Erythroblast (primary cell): Measurements from ENCODE around the gene GTPBP10.

Source experiments
- DNase-seq, 2 experiments: peaks; one replicate each; lab custom pipeline; 2025; lab: John Stamatoyannopoulos, UW
- GATA1 ChIP-seq: IDR thresholded peaks from 2 replicates; pipeline ENCODE4 v1.6.1; 2011; ENCODE audit warnings: low read depth, mild to moderate bottlenecking, control low read depth, low read length, moderate library complexity
- POLR2A ChIP-seq: IDR thresholded peaks from 2 replicates; pipeline ENCODE4 v1.6.1; 2011; ENCODE audit warnings: mild to moderate bottlenecking, low read length

GTPBP10 gene

DNA sequence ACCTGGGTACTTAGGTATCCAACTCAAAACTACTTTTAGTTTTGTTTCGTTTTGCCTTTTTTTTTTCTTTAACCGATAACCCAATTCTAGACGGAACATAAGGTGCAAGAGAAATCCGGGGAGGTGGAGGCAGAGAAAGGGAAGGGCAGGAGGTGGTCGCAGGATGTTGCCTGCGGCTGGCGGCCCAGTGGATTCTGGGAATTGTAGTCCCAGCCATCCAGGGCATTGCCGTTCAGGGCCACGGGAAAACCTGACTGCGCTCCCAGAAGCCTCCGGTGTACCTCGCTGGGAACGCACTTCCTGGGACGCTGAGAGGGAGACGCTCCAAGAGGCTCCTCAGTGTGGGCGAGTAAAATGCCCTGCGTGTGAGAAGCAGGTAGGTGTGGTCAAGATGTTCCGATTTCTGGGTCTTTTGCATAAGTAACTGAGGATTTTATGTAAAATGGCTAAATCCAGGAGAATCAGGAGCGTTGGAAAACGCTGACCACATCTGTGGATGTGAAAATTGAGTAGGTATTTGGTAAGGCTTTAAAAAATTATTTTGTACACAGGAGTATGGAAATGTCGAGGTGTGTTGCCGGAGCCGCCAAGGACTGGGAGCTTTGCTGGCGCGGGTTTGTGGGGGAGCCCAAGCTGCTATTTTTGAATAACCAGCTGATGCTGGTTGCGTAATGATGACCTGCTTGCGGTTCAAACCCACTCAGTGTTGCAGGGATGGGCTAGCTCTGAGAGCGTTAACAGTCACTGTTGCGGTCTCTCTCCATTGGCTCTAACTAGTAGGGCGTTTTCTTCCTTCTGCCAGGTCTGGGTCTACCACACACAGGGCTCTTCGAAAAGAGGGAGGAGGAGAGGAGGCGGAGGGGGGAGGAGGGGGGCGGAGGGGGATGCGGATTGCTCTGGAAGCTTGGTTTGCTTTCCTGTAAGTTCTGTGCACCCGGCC, 56.9 kb downstream of the GTPBP10 start, which contains the start of gene CLDN12:
Gene CLDN12 (plus strand): TSS at position 288 of the 940 bp plus-strand sequence. CDS start 9,216 bp downstream, outside the sequence.
- peak; percentile 66 to 75 for DNase-seq
- TF ChIP-seq GATA1 (no peak), POLR2A (peak; percentile 59)

DNA sequence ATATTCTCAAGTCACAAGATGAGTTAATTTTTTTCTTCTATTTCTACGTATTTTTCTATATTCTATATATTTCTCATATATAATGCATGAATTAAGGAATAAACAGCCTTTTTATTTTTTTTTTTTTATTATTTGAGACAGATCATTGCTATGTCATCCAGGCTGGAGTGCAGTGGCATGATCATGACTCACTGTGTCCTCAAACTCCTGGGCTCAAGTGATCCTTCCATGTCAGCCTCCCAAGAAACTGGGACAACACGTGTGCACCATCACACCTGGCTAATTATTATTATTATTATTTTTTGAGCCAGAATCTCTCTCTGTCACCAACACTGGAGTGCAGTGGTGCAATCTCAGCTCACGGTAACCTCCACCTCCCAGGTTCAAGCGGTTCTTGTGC, 58.3 kb downstream of the GTPBP10 start:
- DNase-seq, result no peak
- TF ChIP-seq GATA1, result no peak
- TF ChIP-seq POLR2A, result no peak

DNA sequence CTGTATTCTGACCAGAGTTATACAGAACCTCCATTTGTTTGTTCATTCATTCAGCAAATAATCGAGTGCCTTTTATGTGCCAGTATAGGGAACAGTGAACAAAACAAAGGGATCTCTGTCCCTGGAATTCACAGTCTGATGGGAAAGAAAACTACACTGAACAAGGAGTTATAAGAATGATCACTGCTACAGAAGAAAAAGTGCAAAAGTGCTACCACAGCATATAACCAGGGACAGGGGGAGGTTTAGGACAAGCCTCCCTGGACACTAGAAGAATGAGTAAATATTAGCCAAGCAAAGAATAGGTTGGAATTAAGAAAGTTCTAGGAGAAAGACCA, 60.9 kb downstream of the GTPBP10 start:
- DNase-seq, result no peak
- no peak for TF ChIP-seq GATA1
- TF ChIP-seq POLR2A, result no peak

DNA sequence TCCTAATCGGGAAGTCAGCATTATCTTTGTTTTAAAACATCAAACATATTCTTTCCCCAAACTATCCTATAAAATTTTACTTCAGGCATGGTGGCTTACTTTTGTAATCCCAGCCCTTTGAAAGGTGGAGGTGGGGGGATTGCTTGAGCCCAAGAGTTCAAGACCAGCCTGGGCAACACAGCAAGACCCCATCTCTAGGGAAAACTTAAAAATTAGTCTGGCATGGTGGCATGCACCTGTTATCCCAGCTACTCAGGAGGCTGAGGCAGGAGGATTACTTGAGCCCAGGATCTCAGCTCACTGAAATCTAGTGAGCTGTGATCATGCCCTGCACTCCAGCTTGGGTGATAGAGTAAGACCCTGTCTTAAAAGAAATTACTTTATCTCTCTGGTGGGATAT, 61.6 kb downstream of the GTPBP10 start:
- no peak for TF ChIP-seq POLR2A
- TF ChIP-seq GATA1, result no peak
- no peak for DNase-seq

DNA sequence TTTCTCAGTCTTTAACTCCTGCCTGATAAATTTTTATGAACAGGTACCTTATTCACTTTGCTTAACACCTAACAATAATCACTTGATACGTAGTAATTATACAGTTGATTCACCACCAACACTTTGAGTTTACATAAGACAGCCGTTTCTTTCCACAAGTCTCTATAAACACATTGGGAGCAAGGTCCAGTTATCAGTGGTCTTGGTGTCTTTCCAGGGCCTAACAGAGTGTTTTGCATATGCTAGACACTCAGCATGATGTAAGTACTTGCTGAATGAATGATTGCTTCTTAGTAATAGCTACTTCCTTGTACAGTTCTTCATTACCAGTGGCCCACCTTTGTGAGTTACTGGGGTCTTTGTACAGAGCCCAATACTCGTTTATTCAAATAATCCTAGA, 63.2 kb downstream of the GTPBP10 start:
- DNase-seq, result no peak
- TF ChIP-seq GATA1, result no peak
- no peak for TF ChIP-seq POLR2A

DNA sequence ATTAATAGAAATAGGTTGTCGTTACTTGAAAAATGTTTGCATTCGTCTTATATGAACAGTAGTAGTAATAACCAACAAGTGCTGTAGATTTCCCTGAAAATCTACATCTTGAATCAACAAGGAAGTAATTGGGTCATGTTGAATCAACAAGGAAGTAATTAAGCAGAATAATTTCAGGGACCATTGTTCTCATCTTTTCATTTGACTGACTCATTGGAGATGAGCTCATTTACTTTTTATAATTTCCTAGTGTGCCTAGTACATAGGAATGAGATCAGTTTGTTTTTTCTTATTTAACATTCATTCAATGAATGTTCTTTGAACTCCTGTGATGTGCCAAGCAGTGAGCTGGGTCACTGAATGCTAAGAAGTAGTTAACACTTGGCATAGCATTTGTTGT, 65.0 kb downstream of the GTPBP10 start:
- TF ChIP-seq POLR2A (no peak), GATA1 (no peak)
- no peak for DNase-seq

DNA sequence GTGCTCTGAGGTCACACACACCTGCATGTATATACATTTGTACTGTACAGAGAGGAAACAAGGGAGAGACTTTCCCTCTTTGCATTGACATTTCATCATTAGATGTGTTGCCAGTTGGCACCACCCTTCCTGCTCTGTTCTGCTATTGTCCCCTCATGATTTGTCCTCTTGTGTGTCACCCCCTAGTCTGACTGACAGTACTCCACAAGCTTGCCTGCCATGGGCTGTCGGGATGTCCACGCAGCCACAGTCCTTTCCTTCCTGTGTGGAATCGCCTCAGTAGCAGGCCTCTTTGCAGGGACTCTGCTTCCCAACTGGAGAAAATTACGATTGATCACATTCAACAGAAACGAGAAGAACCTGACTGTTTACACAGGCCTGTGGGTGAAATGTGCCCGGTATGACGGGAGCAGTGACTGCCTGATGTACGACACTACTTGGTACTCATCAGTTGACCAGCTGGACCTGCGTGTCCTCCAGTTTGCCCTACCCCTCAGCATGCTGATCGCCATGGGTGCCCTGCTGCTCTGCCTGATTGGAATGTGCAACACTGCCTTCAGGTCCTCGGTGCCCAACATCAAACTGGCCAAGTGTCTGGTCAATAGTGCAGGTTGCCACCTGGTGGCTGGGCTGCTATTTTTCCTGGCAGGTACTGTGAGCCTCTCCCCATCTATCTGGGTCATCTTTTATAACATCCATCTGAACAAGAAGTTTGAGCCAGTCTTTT, 66.1 kb downstream of the GTPBP10 start:
- peak; percentile 28 for DNase-seq
- no peak for TF ChIP-seq POLR2A
- no peak for TF ChIP-seq GATA1

DNA sequence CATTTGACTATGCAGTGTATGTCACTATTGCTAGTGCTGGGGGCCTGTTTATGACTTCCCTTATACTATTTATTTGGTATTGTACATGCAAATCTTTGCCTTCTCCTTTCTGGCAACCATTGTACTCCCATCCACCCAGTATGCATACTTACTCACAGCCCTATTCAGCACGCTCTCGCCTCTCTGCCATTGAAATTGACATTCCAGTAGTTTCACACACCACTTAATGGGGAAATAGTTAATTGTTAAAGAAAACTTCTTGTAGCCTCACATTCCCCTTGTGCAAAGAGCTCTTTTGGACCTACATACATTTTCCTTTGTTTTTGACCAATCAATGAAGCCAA, 66.6 kb downstream of the GTPBP10 start:
- no peak for DNase-seq
- TF ChIP-seq GATA1 (no peak), POLR2A (no peak)

DNA sequence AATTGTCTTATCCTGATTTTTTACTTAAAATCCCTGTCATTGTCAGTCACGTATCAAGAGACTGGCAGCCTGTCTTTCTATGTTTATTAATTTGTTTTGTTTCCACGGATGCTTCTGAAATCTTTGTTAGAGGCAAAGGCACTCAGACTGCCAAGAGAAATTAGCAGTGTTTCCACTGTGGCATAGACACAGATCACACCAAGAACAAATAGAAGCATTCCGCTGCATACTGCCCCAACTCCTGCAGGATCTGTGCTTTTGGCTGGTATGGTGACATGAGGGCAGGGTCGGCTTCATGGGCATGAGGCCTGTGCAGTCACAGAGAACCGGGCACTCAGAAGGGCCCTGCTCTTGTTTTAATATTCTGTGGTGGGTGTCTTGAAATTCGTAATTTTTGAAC, 75.1 kb downstream of the GTPBP10 start:
- TF ChIP-seq GATA1 (no peak), POLR2A (no peak)
- no peak for DNase-seq

DNA sequence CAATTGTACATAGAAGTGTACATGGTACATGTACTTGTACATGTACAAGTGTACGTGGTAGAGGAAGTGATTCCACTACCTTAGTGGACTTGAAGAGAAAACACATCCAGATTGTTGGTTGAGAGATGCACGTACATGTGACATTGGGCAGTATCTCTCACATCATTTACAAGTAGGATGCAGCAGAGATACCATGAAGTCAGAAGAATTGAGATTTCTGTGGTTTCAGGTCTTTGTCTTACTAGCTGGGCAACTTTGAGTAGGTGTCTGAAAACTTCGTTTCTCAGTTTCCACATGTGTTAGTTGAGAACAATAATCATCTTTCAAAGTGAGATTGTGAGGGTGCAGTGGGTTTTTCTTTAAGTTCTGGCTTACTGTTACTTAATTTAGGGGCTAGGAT, 78.2 kb downstream of the GTPBP10 start:
- DNase-seq, result no peak
- no peak for TF ChIP-seq POLR2A
- no peak for TF ChIP-seq GATA1

DNA sequence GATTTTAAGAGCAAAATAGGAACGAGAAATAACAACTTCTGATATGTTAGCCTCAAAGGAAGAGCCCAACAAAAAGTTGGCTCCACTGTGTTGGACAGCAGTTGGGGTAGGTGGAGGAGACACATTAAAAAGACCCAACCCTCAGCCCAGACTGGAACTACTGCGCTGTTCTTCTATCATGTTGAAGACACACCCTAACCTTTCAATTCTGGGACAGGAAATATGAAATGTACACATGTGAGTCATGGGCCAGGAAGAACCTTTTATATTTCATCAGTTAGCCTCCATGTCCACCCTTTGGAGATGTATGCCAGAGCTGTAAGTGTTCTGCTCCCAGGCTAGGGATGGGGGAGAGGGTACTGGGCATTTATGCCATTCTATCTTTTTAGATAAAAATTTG, 78.9 kb downstream of the GTPBP10 start:
- DNase-seq, result no peak
- TF ChIP-seq GATA1 (no peak), POLR2A (no peak)

DNA sequence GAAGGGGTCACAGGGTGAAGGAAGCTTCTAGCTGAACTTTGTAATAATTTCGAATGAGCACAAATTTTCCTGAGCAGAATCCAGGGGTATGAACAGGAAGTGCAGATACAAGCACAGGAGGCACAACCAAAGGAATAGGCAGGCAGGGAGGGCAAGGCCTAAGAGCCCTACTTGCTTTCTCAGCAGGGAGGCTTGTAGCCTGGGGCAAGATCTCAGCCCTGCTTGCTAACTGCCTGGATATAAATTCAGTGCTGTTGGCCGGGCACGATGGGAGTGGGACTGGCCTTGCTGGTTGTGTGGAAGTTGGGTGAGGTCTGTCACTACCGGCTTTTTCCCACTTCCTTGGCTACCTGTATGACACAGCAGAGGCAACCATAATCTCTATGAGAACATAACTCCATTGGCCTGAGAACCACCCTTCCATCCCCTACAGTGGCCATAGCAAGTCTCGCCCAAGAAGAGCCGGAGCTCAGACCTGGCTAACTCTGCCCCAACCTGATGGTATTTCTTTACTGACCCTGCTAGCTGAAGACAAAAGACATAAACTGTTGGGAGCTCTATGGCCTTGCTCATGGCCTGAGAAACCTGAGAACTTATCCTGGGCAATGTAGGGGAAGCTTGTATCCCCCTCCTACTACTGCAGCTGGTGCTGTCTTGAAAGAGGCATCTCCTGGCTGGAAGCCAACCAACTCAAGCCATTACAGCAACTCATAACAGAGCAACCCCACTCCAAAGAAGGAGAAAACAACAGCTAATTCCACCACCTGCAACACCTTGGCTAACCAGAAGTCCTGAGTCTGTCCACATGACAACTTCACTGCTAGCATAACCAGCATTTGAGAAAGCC, 84.3 kb downstream of the GTPBP10 start:
- DNase-seq, result no peak
- TF ChIP-seq GATA1 (no peak), POLR2A (no peak)

DNA sequence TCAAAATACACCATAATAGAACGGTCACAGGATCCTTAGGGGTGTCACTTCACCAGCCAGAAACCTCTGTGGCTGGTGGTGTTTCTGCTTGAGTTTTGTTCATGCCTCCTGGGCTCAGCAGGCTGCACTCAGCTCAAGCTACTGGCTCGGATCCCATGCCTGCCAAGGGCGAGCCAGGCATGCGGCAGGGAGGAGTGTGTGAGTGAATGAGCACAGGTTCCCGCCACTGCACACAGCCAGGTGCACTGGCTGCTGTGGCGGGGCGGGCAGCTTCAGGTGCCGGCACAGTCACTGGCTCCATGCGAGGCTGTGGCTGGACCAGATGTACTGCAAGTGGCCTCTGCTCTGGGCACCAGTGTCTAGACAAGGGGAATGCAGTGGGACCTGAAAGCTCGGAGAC, 86.2 kb downstream of the GTPBP10 start:
- TF ChIP-seq GATA1 (no peak), POLR2A (no peak)
- no peak for DNase-seq

DNA sequence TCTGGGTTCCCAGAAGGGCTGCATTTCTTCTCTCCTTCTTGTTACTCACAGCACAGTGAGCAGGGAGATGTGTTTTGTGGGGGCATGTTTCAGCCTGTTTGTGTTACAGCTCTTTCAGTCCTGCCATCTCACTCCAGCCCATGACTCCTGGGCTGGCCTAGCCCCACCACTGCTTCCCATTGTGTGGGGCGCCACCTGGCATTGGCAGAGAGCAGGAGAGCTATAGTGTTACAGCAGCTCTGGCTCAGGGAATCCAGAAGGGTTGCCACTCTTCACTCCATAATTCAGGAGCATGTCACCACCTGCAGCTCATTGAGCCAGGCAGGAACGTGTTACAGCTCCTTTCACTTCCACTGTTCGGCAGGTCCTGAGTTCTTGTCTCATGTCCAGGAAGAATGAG, 86.7 kb downstream of the GTPBP10 start:
- TF ChIP-seq GATA1 (no peak), POLR2A (no peak)
- DNase-seq, result no peak
